GM21515 (cell line): Measurements from ENCODE around the gene PITPNM3.

Experiments
- ATAC-seq: cut with Tn5 transposase; IDR thresholded peaks from one replicate; pipeline ENCODE4 v1.9.1; 2021; ENCODE audit not compliant: unreplicated experiment

Gene PITPNM3

GRCh38 chr17:6554342-6554741 lies 2.0 kb downstream of the PITPNM3 start:
- no peak for ATAC-seq

GRCh38 chr17:6551869-6552531 lies 4.4 kb downstream of the PITPNM3 start:
- no peak for ATAC-seq

- ATAC-seq, result no peak
These were observed 5.0 kb downstream of the PITPNM3 start for GRCh38 chr17:6551356-6551755.

- ATAC-seq, result no peak
These were observed 6.8 kb downstream of the PITPNM3 start for GRCh38 chr17:6549384-6550036.

- ATAC-seq, result peak; percentile 52
These were observed 7.6 kb downstream of the PITPNM3 start for GRCh38 chr17:6548578-6549330.

- ATAC-seq, result no peak
These were observed 8.3 kb downstream of the PITPNM3 start for GRCh38 chr17:6548034-6548433.

- no peak for ATAC-seq
These were observed 9.0 kb downstream of the PITPNM3 start for GRCh38 chr17:6547336-6547735.

GRCh38 chr17:6546069-6546718 lies 10.2 kb downstream of the PITPNM3 start:
- ATAC-seq, result no peak

- no peak for ATAC-seq
These were observed 11.1 kb downstream of the PITPNM3 start for GRCh38 chr17:6545291-6545690.

- no peak for ATAC-seq
These were observed 12.4 kb downstream of the PITPNM3 start for GRCh38 chr17:6544011-6544370.

GRCh38 chr17:6543079-6544010 lies 13.0 kb downstream of the PITPNM3 start:
- ATAC-seq, result no peak

GRCh38 chr17:6542577-6542976 lies 13.8 kb downstream of the PITPNM3 start:
- no peak for ATAC-seq

GRCh38 chr17:6541886-6542285 lies 14.5 kb downstream of the PITPNM3 start:
- ATAC-seq, result no peak

GRCh38 chr17:6539871-6540270 lies 16.5 kb downstream of the PITPNM3 start:
- no peak for ATAC-seq

- no peak for ATAC-seq
These were observed 19.7 kb downstream of the PITPNM3 start for GRCh38 chr17:6536566-6537065.

- no peak for ATAC-seq
These were observed 20.3 kb downstream of the PITPNM3 start for GRCh38 chr17:6536053-6536452.

GRCh38 chr17:6534846-6535514 lies 21.4 kb downstream of the PITPNM3 start:
- ATAC-seq, result no peak

- no peak for ATAC-seq
These were observed 23.9 kb downstream of the PITPNM3 start for GRCh38 chr17:6532441-6532885.

- ATAC-seq, result no peak
These were observed 24.8 kb downstream of the PITPNM3 start for GRCh38 chr17:6531575-6531974.
